GM21447 (cell line): ENCODE results near the gene PCDHB2.
"Not testable (repeated sequence)": the region's sequence is repeated elsewhere in the genome, so short reads cannot be mapped to it uniquely, and the experiment has no call there.

Experiments
- ATAC-seq: cut with Tn5 transposase; IDR thresholded peaks from one replicate; pipeline ENCODE4 v1.9.1; 2021; ENCODE audit not compliant: unreplicated experiment

Gene PCDHB2

GRCh38 chr5:141094481-141095262 lies at the start of gene PCDHB2:
Gene PCDHB2 (plus strand): TSS chr5:141094615. CDS start chr5:141094791, 176 bp downstream.
- no peak for ATAC-seq

- no peak for ATAC-seq
These were observed 43.5 kb upstream of the PCDHB2 start, which contains the start of gene PCDHB1 for GRCh38 chr5:141050622-141051520. Gene PCDHB1 (plus strand): TSS chr5:141051374. CDS start chr5:141051471, 97 bp downstream.

DNA sequence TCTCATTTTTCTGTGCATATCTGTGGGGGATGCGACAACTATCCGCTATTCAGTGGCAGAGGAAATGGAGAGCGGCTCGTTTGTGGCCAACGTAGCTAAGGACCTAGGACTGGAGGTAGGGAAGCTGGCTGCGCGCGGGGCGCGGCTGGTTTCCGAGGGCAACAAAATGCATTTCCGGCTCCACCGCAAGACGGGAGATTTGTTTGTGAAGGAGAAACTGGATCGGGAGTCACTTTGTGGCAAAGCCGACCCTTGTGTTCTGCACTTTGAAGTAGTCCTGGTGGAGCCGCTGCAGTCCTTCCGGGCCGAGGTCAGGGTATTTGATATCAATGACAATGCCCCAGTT lies 42.9 kb upstream of the PCDHB2 start:
- ATAC-seq, result no peak

- no peak for ATAC-seq
These were observed 16.6 kb upstream of the PCDHB2 start for GRCh38 chr5:141077826-141078225.

DNA sequence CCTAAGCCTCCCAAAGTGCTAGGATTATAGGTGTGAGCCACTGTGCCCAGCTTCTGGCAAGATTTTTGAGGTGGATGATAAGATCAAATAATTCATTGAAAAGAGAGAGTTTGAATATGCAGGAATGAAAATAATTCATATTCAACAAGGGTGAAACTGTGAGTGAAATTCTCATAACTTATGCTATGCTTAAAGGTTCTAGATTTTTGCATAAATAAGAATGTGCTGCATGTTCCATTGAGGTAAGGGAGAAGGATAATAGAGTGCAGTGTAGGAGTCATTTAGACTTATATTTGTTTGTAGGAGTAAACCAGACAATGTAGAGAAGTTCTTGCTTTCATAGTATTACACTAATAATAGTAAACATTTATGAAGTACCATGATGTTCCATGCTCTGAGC lies 12.2 kb upstream of the PCDHB2 start:
- no peak for ATAC-seq

DNA sequence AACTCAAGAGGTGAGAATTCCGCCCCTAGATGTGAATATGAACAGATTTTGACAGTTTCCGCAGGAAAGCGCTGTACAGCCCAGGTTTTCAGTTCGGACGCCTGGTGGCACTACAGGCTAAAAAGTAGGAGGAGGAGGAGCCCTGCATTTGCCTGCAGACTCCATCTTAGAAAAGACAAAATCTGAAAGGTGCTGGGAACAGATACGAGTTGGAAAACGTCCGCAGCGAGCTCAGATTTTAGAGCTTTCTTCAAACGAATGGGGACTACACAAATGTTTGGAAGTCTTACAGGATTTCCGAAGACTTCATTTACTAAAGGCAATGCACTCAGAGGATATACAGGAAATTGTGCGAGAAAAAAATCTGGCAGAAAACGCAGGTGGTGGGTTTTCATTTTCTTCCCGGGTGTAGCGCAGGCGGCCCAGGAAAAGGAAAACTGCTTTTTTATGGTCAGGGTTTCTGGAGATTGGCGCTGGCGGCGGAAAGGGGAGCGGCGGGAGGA lies 9.9 kb upstream of the PCDHB2 start:
- no peak for ATAC-seq

- ATAC-seq, result no peak
These were observed 837 bp downstream of the PCDHB2 start for GRCh38 chr5:141095263-141095641.

DNA sequence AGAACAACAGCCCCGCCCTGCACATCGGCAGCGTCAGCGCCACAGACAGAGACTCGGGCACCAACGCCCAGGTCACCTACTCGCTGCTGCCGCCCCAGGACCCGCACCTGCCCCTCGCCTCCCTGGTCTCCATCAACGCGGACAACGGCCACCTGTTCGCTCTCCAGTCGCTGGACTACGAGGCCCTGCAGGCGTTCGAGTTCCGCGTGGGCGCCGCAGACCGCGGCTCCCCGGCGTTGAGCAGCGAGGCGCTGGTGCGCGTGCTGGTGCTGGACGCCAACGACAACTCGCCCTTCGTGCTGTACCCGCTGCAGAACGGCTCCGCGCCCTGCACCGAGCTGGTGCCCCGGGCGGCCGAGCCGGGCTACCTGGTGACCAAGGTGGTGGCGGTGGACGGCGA lies 1.8 kb downstream of the PCDHB2 start:
- not testable (repeated sequence) for ATAC-seq

- not testable (repeated sequence) for ATAC-seq
These were observed 2.2 kb downstream of the PCDHB2 start for GRCh38 chr5:141096586-141096985.

DNA sequence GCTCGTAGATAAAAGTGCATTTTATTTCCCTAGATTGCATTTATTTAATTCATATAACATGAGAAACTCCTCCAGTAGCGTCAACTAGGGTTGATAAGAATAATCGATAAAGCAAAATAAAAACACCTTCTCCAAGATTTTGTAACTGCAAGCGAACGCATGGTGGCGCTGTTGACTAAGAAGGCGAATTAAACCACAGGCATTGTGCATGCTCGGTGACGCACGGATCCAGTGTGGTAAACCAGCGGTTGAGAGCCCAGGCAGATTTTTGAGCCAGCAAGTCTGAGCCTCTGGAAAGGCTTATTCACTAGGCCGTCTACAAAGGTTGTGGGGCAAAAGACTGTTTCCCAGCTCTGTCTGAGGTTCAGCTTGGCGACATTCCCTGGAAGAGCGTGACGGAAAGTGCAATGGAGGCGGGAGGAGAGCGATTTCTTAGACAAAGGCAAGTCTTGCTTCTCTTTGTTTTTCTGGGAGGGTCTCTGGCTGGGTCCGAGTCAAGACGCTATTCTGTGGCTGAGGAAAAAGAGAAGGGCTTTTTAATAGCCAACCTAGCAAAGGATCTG lies 5.9 kb downstream of the PCDHB2 start, which contains the start of gene PCDHB3:
TSS of gene PCDHB3 (plus strand) at position 231 of the 563 bp plus-strand sequence. CDS start at position 408, 177 bp downstream.
- ATAC-seq, result no peak

DNA sequence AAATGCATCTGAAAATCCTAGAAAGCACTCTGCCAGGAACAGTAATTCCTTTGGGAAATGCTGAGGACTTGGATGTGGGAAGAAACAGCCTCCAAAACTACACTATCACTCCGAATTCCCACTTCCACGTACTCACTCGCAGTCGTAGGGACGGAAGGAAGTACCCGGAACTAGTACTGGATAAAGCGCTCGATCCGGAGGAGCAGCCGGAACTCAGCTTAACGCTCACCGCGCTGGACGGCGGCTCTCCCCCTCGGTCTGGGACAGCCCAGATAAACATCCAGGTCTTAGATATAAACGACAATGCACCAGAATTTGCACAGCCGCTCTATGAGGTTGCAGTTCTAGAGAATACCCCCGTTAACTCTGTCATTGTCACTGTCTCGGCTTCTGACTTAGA lies 6.6 kb downstream of the PCDHB2 start:
- ATAC-seq, result no peak

DNA sequence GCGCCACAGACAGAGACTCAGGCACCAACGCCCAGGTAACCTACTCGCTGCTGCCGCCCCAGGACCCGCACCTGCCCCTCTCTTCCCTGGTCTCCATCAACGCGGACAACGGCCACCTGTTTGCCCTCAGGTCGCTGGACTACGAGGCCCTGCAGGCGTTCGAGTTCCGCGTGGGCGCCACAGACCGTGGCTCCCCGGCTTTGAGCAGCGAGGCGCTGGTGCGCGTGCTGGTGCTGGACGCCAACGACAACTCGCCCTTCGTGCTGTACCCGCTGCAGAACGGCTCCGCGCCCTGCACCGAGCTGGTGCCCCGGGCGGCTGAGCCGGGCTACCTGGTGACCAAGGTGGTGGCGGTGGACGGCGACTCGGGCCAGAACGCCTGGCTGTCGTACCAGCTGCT lies 7.7 kb downstream of the PCDHB2 start:
- ATAC-seq, result not testable (repeated sequence)

GRCh38 chr5:141102471-141102870 lies 8.1 kb downstream of the PCDHB2 start:
- ATAC-seq, result not testable (repeated sequence)

DNA sequence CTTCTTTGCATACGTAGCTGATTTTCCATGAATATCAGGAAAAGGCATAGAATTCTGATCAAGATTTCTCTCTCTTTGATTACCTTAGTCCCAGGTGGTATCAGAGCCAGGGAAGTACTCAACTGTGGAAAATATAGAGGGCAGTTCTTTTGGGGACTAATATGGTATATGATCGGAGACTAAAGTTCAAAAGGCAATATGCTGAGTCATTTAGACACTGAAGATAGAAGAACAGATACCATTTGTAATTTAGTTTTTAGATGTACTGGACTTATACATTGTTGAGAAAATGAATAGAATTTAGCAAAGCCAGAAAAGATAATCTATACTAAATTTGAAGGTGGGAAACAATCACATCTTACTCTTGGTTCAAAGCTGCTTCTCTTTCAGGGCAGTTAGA lies 10.9 kb downstream of the PCDHB2 start:
- no peak for ATAC-seq

GRCh38 chr5:141119250-141119649 lies 24.8 kb downstream of the PCDHB2 start:
- no peak for ATAC-seq

- ATAC-seq, result no peak
These were observed 27.1 kb downstream of the PCDHB2 start, which contains the start of gene PCDHB4 for GRCh38 chr5:141121563-141121962. Gene PCDHB4 (plus strand): TSS chr5:141121818. CDS start chr5:141121999, 181 bp downstream.

GRCh38 chr5:141121985-141122384 lies 27.6 kb downstream of the PCDHB2 start:
- ATAC-seq, result no peak

DNA sequence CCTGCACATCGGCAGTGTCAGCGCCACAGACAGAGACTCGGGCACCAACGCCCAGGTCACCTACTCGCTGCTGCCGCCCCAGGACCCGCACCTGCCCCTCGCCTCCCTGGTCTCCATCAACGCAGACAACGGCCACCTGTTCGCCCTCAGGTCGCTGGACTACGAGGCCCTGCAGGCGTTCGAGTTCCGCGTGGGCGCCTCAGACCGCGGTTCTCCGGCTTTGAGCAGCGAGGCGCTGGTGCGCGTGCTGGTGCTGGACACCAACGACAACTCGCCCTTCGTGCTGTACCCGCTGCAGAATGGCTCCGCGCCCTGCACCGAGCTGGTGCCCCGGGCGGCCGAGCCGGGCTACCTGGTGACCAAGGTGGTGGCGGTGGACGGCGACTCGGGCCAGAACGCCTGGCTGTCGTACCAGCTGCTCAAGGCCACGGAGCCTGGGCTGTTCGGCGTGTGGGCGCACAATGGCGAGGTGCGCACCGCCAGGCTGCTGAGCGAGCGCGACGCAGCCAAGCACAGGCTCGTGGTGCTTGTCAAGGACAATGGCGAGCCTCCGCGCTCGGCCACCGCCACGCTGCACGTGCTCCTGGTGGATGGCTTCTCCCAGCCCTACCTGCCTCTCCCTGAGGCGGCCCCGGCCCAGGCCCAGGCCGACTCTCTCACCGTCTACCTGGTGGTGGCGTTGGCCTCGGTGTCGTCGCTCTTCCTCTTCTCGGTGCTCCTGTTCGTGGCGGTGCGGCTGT lies 29.2 kb downstream of the PCDHB2 start:
- not testable (repeated sequence) for ATAC-seq

- no peak for ATAC-seq
These were observed 32.9 kb downstream of the PCDHB2 start for GRCh38 chr5:141127305-141127704.

- ATAC-seq, result no peak
These were observed 40.8 kb downstream of the PCDHB2 start, which contains the start of gene PCDHB5 for GRCh38 chr5:141135030-141135717. Gene PCDHB5 (plus strand): TSS chr5:141135206. CDS start chr5:141135435, 229 bp downstream.
